Peyer's patch (tissue), 4 donors: ENCODE data around the gene MARCHF6. TPM values are rescaled to one million over a fixed set of nuclear protein-coding genes. Genes with fewer than 3 reads are reported as not detected.

Source experiments
- DNase-seq, 3 donors: peaks; one replicate each; pipeline ENCODE4 v3.0.0-alpha.2; 2017 to 2019
- H3K27ac ChIP-seq, 4 donors: fragments of 200-600 bp; sonication (generic); one replicate each; pipeline ENCODE4 v1.5.1; 2016 to 2019
- H3K27me3 ChIP-seq, 2 donors: fragments of 200-600 bp; sonication (generic); one replicate each; pipeline ENCODE4 v1.5.1; 2019
- H3K36me3 ChIP-seq, 3 donors: fragments of 200-600 bp; sonication (generic); one replicate each; pipeline ENCODE4 v1.5.1; 2016 to 2019
- H3K4me1 ChIP-seq, 4 donors: fragments of 200-600 bp; sonication (generic); one replicate each; pipeline ENCODE4 v1.5.1; 2016 to 2019
- H3K4me3 ChIP-seq, 4 donors: fragments of 200-600 bp; sonication (generic); 1 replicate in 3 of 4; 2 replicates in 1 of 4; pipeline ENCODE4 v1.5.1; 2016 to 2019; ENCODE audit warnings: mild to moderate bottlenecking in 1 of 4
- H3K9me3 ChIP-seq, 4 donors: fragments of 200-600 bp; sonication (generic); one replicate each; pipeline ENCODE4 v1.5.1; 2016 to 2019; ENCODE audit warnings: mild to moderate bottlenecking in 1 of 4
- POLR2A ChIP-seq, 2 donors: fragments of 450-650 bp; IDR thresholded peaks; one replicate each; pipeline ENCODE4 v1.5.1; 2017; ENCODE audit warnings: antibody characterized with exemption in 2 of 2, mild to moderate bottlenecking in 2 of 2, moderate library complexity in 2 of 2
- total RNA-seq, 4 donors: library from RNA; depleted of rRNA; stranded (reverse); fragments of >200 nt; gene quantifications; one replicate each; pipeline ENCODE4 v1.1.0, GENCODE V29; 2016
- TF ChIP-seq, protein P1 (sequence below), 6 experiments: fragments of 450-650 bp in 4 of 6; fragments of 200-600 bp in 2 of 6; sonication (generic) in 1 of 6; IDR thresholded peaks; one replicate each; pipeline ENCODE4 v1.5.1; 2017 to 2019; ENCODE audit warnings: antibody characterized with exemption in 6 of 6, mild to moderate bottlenecking in 3 of 6, moderate library complexity in 1 of 6

The MARCHF6 gene
- total RNA-seq, 4 donors from 2014 or later, result 88.3 to 228 (median 174) TPM

DNA sequence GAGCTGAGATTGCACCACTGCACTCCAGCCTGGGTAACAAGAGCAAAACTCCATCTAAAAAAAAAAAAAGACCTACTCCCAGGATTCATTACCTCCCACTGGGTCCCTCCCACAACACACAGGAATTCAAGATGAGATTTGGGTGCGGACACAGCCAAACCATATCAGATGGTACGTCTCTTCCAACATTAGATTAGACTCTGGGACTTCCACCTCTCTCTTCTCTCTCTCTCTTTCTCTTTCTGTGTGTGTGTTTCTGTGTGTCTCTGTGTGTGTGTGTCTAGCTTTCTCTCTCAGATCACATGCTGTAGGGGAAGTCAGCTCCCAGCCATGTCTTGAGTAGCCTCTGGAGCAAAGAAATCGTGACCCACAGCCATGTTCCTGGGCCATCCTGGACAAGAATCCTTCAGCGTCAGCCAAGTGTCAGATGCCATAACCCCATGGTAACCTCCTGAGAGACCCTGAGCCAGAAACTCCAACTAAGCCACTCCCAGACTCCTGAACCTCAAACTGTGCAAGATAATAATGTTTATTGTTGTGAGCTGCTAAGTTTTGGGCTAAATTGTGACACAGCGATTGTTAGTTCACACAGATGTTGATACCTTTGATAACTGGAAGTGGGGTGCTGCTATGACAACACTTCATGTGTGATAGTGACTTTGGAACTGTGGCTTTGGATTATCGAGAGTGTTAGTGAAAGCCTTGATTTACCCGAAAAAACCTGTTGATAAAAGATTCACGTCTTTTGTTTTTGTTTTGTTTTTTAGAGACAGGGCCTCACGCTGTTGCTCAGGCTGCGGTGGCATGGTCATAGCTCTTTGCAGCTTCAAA lies 41.7 kb upstream of the MARCHF6 start:
- Histone ChIP-seq H3K27ac (no peak overlapping the region), H3K4me1 (no peaks in the 10 kb centered on the region), H3K9me3 (no peaks in the 10 kb centered on the region), H3K4me3 (no peak overlapping the region), H3K36me3 (no peaks in the 10 kb centered on the region), H3K27me3 (no peaks in the 10 kb centered on the region)
- no peak for TF ChIP-seq POLR2A (IDR thresholded peaks at IDR 0.05)
- DNase-seq, result no peak

DNA sequence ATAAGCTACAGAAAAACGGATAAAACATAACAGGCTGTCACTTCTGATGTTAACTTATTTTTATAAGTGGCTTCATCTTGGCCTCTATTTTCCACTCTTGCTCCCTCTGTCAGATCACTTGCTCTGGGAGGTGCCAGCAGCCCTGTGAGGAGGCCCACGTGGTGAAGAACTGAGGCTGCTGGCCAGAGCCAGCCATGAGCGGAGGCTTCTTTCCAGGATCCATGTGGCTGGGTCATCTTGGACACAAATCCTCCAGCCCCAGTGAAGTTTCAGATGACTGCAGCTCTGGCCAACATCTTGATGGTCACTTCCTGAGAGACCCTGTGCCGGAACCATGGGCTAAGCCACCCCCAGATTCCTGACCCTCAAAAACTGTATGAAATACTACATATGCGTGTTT lies 38.3 kb upstream of the MARCHF6 start:
- H3K9me3 ChIP-seq, result no peaks in the 10 kb centered on the region
- H3K36me3 ChIP-seq, result no peaks in the 10 kb centered on the region
- no peaks in the 10 kb centered on the region for H3K4me1 ChIP-seq
- no peak overlapping the region for H3K27ac ChIP-seq
- no peaks in the 10 kb centered on the region for H3K27me3 ChIP-seq
- H3K4me3 ChIP-seq, result no peak overlapping the region
- no peak for DNase-seq
- TF ChIP-seq, protein P1, sequence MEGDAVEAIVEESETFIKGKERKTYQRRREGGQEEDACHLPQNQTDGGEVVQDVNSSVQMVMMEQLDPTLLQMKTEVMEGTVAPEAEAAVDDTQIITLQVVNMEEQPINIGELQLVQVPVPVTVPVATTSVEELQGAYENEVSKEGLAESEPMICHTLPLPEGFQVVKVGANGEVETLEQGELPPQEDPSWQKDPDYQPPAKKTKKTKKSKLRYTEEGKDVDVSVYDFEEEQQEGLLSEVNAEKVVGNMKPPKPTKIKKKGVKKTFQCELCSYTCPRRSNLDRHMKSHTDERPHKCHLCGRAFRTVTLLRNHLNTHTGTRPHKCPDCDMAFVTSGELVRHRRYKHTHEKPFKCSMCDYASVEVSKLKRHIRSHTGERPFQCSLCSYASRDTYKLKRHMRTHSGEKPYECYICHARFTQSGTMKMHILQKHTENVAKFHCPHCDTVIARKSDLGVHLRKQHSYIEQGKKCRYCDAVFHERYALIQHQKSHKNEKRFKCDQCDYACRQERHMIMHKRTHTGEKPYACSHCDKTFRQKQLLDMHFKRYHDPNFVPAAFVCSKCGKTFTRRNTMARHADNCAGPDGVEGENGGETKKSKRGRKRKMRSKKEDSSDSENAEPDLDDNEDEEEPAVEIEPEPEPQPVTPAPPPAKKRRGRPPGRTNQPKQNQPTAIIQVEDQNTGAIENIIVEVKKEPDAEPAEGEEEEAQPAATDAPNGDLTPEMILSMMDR (IDR thresholded peaks at IDR 0.05), result no peak
- TF ChIP-seq POLR2A (IDR thresholded peaks at IDR 0.05), result no peak

DNA sequence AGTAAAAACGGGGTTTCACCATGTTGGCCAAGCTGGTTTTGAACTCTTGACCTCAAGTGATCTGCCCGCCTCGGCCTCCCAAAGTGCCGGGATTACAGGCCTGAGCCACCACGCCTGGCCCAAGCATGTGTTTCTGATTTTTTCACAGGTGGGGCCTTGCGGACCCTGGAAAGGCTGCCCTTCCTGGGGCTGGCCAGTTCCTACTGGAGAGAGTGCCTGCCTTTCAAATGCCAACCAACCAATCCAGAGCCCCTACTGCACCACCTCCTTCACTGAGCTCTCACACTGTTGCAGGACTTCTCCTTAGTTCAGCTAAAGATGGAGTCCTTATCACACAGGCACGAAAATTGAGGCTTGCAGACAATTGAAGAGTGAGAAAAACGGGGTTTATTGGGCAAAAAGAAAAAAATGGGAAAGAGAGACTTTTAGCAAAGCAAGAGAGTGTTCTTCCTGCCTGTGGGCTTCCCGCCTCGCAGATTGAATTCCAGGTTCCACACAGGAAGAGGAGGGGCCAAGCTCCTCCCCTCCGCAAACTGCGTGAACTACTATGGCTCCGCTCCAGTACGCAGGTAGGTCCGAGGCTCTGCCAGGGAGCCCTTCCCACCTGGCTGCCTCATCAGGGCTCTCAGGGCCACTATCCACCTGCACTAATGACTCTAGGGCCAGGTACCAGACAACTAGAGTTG lies 37.5 kb upstream of the MARCHF6 start:
- Histone ChIP-seq H3K36me3 (no peaks in the 10 kb centered on the region), H3K9me3 (no peaks in the 10 kb centered on the region), H3K4me3 (no peak overlapping the region), H3K27me3 (no peaks in the 10 kb centered on the region), H3K27ac (no peak overlapping the region), H3K4me1 (no peaks in the 10 kb centered on the region)
- DNase-seq, result no peak
- TF ChIP-seq POLR2A (IDR thresholded peaks at IDR 0.05), result no peak
- TF ChIP-seq, protein P1 (IDR thresholded peaks at IDR 0.05), result no peak

DNA sequence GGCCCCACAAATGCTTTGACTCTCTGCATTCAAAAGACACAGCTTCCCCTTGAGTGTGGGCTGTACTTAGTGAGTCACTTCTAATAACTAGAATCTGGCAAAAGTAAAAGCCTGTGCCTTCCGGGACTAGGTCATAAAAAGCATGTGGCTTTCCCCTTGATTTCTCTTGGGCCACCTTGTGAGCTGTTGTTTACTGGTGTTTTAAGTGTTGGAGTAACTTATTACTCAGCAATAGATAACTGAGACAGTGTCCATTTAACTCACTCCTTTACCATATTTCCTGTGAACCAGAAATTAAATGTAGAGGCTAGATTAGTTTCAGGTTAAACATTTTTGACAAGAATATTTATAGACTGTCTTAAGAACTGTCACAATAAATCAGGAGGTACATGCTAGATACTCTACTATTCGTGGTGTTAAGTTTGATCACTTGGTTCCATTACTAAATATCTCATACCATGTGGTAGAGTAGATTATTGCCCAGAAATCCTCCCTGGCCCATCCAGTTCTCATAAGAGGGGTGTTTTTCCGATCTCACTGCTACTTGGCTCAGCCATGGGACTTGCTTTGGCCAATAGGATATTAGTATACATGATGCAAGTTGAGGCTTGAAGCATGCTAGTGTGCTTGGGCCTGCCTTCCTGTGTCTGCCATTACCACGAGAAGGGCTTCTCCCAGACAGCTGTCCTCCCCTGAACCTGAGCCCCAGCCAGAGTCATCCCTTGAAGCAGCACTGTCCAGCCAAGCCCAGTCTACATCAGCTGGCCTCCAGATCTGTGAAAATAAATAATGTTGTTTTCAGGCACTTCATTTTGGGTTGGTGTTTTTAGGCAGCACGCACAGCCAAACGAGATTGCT lies 35.4 kb upstream of the MARCHF6 start:
- H3K4me3 ChIP-seq, result no peak overlapping the region
- no peak for DNase-seq
- no peaks in the 10 kb centered on the region for H3K36me3 ChIP-seq

DNA sequence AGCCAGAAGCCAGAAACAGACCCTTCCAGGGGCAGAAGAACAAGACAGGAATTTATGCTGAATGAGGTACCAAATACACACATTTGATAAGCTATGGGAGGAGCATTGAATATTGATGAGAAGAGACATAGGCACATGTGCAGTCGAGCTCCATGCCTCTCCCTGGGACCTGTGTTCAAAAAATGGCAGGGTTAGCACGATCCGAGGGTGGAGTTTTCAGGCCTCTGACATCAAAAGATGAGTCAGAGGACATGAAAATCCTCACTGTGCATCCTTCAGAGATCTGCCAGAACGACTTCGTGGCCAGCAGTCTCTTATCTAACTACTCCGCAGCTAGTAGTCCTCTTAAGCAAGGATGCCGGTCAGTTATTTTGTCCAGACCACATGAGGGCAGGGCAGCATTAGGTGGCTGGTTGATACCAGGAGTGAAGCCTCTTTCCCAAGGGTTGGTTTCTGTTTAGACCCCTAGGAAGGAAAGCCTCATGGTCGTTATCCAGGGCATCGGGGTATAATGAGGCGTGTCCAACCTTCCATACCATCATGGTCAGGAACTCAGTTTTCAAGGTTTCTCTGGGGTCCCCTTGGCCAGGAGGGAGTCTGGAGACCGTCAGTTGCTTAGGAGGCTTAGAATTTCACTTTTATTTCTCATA lies 34.2 kb upstream of the MARCHF6 start:
- no peak overlapping the region for H3K27ac ChIP-seq
- no peaks in the 10 kb centered on the region for H3K4me1 ChIP-seq
- no peaks in the 10 kb centered on the region for H3K36me3 ChIP-seq
- H3K9me3 ChIP-seq, result no peaks in the 10 kb centered on the region
- no peak for DNase-seq
- TF ChIP-seq, protein P1 (IDR thresholded peaks at IDR 0.05), result no peak
- no peak for TF ChIP-seq POLR2A (IDR thresholded peaks at IDR 0.05)
- H3K4me3 ChIP-seq, result no peak overlapping the region
- no peaks in the 10 kb centered on the region for H3K27me3 ChIP-seq

More for the DNA sequence above, 35.4 kb upstream of the MARCHF6 start:
- no peaks in the 10 kb centered on the region for H3K27me3 ChIP-seq
- H3K27ac ChIP-seq, result no peak overlapping the region
- no peaks in the 10 kb centered on the region for H3K9me3 ChIP-seq
- H3K4me1 ChIP-seq, result no peaks in the 10 kb centered on the region
- TF ChIP-seq POLR2A (IDR thresholded peaks at IDR 0.05), result no peak
- TF ChIP-seq, protein P1 (IDR thresholded peaks at IDR 0.05), result no peak
